Cortex of kidney (tissue), 1 donor: Measurements from ENCODE around the gene TBL3.
"Not testable (repeated sequence)": the region's sequence is repeated elsewhere in the genome, so short reads cannot be mapped to it uniquely, and the experiment has no call there.

ENCODE experiments used
- DNase-seq: peaks from one replicate; lab custom pipeline; 2025; lab: John Stamatoyannopoulos, UW

Gene TBL3

GRCh38 chr16:1942810-1943726 is 28.8 kb upstream of the TBL3 start, which contains the start of gene MSRB1:
MSRB1 (minus strand) TSS chr16:1943199; CDS start chr16:1943156, 43 bp downstream.
- DNase-seq = peak; percentile 68

DNA sequence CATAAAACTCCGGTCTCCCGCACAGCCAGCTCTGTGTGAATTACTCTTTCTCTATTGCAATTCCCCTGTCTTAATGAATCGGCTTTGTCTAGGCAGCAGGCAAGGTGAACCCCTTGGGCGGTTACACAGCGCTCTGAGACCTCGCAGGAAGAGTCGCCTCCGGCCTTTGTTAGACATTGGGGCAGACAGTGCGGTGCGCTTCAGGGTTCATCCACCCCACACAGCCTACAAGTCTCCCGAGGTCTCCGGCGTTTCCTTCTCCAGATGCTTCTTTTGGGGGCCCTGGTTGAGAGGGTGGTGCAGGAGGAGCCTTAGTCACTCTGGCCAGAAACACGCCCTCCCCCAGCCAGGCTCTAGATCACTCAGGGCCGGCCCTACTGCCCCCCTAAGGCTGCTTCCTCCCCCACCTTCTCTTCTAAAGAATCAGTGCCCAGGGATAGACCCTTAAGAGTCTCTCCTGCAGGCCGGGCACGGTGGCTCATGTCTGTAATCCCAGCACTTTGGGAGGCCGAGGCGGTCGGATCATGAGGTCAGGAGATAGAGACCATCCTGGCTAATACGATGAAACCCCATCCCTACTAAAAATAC is 27.1 kb upstream of the TBL3 start:
- DNase-seq = no peak

DNA sequence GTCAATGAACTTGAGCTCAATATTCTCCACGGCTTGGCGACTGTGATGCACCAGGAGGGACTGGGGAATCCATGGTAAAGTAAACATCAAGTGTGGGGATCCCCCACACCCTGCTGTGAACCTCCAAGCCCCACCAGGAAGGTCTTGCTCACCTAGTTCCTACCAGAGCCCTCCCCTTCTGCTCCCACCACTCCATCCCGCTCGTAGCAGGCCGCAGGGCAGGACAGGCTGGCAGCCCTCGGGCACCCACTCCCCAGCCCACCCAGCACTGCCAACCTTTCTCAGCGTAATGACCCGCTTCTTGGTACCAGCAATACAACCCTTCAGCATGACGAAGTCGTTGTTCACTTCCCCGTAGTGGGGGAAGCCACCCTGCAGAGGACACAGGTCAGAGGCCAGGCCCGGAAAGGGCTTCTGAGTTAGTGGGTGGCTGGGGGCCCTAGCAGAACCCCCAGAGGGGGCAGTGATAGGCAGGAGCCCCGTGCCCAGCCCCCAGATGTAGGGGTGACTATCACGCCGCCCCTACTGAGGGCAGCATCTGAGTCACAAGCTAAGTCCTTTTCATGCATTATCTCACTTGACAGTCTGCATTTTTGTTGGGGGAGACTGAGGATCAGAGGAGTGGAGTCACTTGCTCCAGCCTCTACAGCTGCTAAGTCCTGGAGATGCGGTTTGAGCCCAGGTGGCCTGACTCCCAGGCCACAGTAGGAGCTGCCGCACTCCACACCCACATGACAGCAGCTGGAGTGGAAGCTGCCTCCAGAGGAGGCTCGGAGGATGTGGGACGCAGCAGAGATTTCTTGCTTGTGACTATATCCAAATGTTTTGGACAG is 26.1 kb upstream of the TBL3 start:
- DNase-seq = no peak

- DNase-seq = no peak
Observed at GRCh38 chr16:1946495-1947368, 25.1 kb upstream of the TBL3 start.

GRCh38 chr16:1947369-1947670 is 24.5 kb upstream of the TBL3 start:
- DNase-seq = no peak

- no peak for DNase-seq
Observed at GRCh38 chr16:1949507-1949906, 22.3 kb upstream of the TBL3 start.

DNA sequence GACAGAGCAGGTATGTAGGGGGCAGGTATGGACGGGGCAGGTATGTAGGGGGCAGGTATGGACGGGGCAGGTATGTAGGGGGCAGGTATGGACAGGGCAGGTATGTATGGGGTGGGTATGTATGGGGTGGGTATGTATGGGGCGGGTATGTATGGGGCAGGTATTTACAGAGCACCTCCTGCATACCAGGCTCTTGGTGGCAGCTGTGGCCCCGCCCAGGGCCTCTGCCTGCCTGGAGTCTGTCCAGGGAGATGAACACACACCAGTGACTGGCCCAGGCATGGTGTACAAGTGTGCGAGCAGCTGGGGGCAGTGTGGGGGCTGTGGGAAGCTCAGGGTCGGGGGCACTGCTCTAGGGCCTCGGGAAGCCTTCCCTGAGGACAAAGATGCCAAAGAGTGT is 21.8 kb upstream of the TBL3 start:
- DNase-seq = no peak

DNA sequence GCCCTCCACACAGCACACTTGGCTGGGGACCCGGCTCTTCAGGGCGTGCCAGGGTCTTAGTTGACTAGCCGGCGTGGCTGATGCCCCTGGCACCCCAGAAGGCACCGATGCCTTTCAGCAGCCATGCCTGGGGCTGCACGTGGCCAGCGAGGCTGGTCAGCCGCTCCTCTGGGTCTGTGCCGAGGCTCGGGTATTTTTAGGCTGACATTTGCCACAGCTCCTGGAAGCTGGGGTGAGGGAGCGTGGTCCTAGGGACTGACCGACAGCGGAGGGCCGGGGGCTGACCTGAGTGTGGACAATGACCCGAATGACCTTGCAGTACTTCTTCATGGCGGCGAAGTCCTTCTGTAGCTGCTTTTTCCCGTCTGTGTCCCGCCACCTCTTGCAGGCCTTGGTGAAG is 21.3 kb upstream of the TBL3 start:
- no peak for DNase-seq

DNA sequence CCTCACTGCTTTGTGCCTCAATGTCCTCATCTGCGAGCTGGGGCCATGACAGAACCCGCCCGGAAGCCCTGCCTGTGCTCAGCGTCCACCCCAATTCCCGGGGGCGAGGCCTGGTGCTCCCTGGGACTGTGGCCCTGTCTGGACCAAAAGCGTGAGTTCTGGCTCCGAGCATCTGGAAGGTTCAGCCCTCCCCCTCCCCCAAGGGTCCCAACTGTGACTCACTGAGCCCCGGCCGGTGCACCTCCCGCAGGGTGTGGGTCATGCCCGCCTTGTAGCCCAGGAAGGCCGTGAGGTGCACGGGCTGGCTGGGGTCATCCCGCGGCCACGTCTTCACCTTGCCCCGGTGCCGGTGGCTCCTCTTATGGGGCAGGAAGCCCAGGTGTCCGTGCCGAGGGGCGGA is 18.1 kb upstream of the TBL3 start:
- no peak for DNase-seq

DNA sequence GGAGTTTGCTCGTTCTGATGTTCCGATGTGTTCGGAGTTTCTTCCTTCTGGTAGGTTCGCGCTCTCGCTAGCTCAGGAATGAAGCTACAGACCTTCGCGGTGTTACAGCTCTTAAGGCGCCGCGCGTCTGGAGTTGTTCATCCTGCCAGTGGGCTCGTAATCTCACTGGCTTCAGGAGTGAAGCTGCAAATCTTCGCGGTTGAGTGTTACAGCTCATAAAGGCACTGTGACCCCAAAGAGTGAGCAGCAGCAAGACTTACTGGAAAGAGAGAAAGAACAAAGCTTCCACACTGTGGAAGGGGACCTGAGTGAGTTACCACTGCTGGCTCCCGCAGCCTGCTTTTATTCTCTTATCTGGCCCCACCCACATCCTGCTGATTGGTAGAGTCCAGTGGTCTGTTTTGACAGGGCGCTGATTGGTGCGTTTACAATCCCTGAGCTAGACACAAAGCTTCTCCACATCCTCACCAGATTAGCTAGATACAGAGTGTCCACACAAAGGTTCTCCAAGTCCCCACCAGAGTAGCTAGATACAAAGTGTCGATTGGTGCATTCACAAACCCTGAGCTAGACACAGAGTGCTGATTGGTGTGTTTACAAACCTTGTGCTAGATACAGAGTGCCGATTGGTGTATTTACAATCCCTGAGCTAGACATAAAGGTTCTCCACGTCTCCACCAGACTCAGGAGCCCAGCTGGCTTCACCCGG is 14.3 kb upstream of the TBL3 start:
- DNase-seq = not testable (repeated sequence)

DNA sequence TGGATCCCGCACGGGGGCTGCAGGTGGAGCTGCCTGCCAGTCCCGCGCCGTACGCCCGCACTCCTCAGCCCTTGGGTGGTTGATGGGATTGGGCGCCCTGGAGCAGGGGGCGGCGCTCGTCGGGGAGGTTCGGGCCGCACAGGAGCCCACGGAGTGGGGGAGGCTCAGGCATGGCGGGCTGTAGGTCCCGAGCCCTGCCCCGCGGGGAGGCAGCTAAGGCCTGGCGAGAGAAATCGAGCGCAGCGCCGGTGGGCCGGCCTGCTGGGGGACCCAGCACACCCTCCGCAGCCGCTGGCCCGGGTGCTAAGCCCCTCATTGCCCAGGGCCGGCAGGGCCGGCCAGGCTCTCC is 13.7 kb upstream of the TBL3 start:
- DNase-seq = not testable (repeated sequence)

GRCh38 chr16:1958715-1959268 is 13.1 kb upstream of the TBL3 start:
- no peak for DNase-seq

DNA sequence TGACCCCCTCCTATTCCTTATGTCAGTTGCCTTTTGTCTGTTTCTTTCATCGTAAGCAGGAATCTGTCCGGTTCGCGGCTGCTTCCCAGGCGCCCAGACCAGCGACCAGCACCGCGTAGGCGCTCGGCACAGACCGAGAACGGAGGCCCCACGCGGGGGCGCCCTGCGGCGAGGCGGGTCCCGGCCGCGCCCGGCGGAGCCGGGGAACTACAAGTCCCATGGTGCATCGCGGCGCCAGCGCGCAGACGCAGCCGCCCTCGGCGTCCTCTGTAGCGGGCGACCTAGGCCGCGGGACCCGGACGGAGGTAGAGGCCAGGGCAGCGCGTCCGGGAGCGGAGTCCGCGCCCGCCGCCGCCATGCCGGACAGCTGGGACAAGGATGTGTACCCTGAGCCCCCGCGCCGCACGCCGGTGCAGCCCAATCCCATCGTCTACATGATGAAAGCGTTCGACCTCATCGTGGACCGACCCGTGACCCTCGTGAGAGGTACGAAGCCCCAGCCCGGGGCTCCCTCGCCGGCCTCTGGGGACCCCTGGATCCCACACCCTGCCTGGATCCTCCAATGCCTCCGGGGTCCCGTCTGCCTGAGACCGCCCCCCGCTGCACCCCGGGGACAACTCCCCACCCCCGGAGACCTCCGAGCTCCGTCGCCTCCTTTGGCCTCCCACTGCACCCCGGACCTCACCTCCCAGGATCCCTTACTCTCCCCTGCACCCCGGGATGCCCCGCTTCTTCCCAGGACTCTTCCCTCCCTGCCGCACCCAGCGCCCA is 12.4 kb upstream of the TBL3 start, which contains the start of gene NDUFB10:
NDUFB10 (plus strand) TSS at position 270 of the 771 bp plus-strand sequence; CDS start at position 357, 87 bp downstream.
- DNase-seq = no peak

- no peak for DNase-seq
Observed at GRCh38 chr16:1960665-1961630, 10.9 kb upstream of the TBL3 start.

- no peak for DNase-seq
Observed at GRCh38 chr16:1961651-1962067, 10.2 kb upstream of the TBL3 start.

- not testable (repeated sequence) for DNase-seq
Observed at GRCh38 chr16:1962161-1963153, 9.4 kb upstream of the TBL3 start.

GRCh38 chr16:1963806-1964505 is 7.9 kb upstream of the TBL3 start:
- DNase-seq = no peak
